SU-DHL-6 (cell line): ENCODE measurements around the gene GRID1.

ENCODE experiments used
- H2AFZ ChIP-seq: fragments of 200-600 bp; sonication (generic); 2 replicates; pipeline ENCODE4 v1.6.1; 2014; ENCODE audit warnings: low read depth, mild to moderate bottlenecking, moderate library complexity, mixed read lengths, antibody characterized with exemption, low read length; ENCODE audit not compliant: severe bottlenecking
- H3F3A ChIP-seq: fragments of 200-600 bp; shearing (Covaris generic); 2 replicates; pipeline ENCODE4 v1.6.0; 2016; ENCODE audit warnings: antibody characterized with exemption, mild to moderate bottlenecking; ENCODE audit not compliant: insufficient read depth
- H3K27ac ChIP-seq: fragments of 200-600 bp; sonication (generic); 2 replicates; pipeline ENCODE4 v1.5.1; 2016; ENCODE audit warnings: low read depth, mild to moderate bottlenecking, low read length, moderate library complexity, mixed read lengths
- H3K27me3 ChIP-seq: fragments of 200-600 bp; sonication (generic), shearing (Covaris generic); 2 replicates; pipeline ENCODE4 v1.6.0; 2014; ENCODE audit warnings: mild to moderate bottlenecking, low read length
- H3K36me3 ChIP-seq: fragments of 200-600 bp; sonication (generic); 2 replicates; pipeline ENCODE4 v1.6.1; 2014; ENCODE audit warnings: mild to moderate bottlenecking, low read length, mixed read lengths
- H3K4me2 ChIP-seq: fragments of 300-600, 200-600 bp; shearing (Covaris generic), sonication (generic); 2 replicates; pipeline ENCODE4 v1.6.0; 2014; ENCODE audit warnings: low read length, low read depth, mild to moderate bottlenecking; ENCODE audit not compliant: poor library complexity, severe bottlenecking
- H3K4me3 ChIP-seq: fragments of 200-600 bp; sonication (generic); 2 replicates; pipeline ENCODE4 v1.5.1; 2014; ENCODE audit warnings: antibody characterized with exemption, low read length, mild to moderate bottlenecking, mixed read lengths; ENCODE audit not compliant: insufficient read depth, poor library complexity, severe bottlenecking
- H3K79me2 ChIP-seq: fragments of 200-600 bp; sonication (generic); 2 replicates; pipeline ENCODE4 v1.6.1; 2014; ENCODE audit warnings: mild to moderate bottlenecking, low read length, moderate library complexity; ENCODE audit not compliant: insufficient read depth
- H3K9ac ChIP-seq: fragments of 200-600 bp; sonication (generic); 2 replicates; pipeline ENCODE4 v1.7.0; 2014; ENCODE audit warnings: mild to moderate bottlenecking, low read length
- H3K9me2 ChIP-seq: fragments of 200-600 bp; sonication (generic); replicated peaks from 2 replicates; pipeline ENCODE4 v1.6.1; 2014; ENCODE audit warnings: low read length; ENCODE audit not compliant: insufficient read depth
- H3K9me3 ChIP-seq: fragments of 200-600 bp; sonication (generic); 2 replicates; pipeline ENCODE4 v1.6.1; 2014; ENCODE audit warnings: low read length, mixed read lengths; ENCODE audit not compliant: insufficient read depth
- H4K20me1 ChIP-seq: fragments of 200-600 bp; sonication (generic); 2 replicates; pipeline ENCODE4 v1.6.1; 2014; ENCODE audit warnings: low read depth, mild to moderate bottlenecking, antibody characterized with exemption, low read length, moderate library complexity, mixed read lengths
- EZH2phosphoT487 ChIP-seq: fragments of 200-600 bp; sonication (generic), shearing (Covaris generic); conservative IDR thresholded peaks from 2 replicates; pipeline ENCODE4 v1.6.1; 2018; ENCODE audit warnings: mild to moderate bottlenecking, antibody characterized with exemption, low read length, moderate library complexity, mixed read lengths
- TF ChIP-seq, protein P1 (sequence below): fragments of 200-600 bp; sonication (generic); IDR thresholded peaks from one replicate; pipeline ENCODE4 v1.5.1; 2017; ENCODE audit warnings: antibody characterized with exemption, mild to moderate bottlenecking, low read length, moderate library complexity; ENCODE audit not compliant: insufficient read depth, poor library complexity, severe bottlenecking

Gene GRID1

DNA sequence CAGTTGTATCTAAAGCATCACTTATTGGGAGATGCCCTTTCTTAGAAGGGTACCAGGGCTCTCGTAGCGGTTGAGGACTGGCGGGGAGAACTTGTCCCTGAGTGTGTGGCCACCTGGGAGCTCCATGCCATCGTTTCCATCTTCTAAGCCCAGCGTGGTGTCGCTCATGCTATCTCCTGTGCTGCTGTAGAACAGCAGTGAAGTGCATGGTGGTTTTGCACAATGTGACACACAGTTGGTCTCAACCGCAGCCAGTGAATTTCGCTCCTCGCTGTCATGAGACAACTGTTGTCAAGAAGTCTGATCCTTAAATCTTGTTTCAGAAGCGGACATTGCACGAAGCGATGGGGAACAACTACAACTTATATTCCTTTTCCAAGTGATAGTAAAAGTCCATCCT is 283.4 kb downstream of the GRID1 start:
- Histone ChIP-seq H3K9me3 (no peaks in the 10 kb centered on the region), H3K27me3 (no peaks in the 10 kb centered on the region), H3F3A (no peaks in the 10 kb centered on the region), H3K79me2 (no peaks in the 10 kb centered on the region), H3K9ac (no peak overlapping the region), H3K4me3 (no peak overlapping the region), H3K27ac (no peak overlapping the region), H3K36me3 (no peaks in the 10 kb centered on the region), H3K9me2 (no peaks in the 10 kb centered on the region), H3K4me2 (no peak overlapping the region), H2AFZ (no peak overlapping the region), H4K20me1 (no peaks in the 10 kb centered on the region)
- no peak for TF ChIP-seq EZH2phosphoT487
- TF ChIP-seq, protein P1, sequence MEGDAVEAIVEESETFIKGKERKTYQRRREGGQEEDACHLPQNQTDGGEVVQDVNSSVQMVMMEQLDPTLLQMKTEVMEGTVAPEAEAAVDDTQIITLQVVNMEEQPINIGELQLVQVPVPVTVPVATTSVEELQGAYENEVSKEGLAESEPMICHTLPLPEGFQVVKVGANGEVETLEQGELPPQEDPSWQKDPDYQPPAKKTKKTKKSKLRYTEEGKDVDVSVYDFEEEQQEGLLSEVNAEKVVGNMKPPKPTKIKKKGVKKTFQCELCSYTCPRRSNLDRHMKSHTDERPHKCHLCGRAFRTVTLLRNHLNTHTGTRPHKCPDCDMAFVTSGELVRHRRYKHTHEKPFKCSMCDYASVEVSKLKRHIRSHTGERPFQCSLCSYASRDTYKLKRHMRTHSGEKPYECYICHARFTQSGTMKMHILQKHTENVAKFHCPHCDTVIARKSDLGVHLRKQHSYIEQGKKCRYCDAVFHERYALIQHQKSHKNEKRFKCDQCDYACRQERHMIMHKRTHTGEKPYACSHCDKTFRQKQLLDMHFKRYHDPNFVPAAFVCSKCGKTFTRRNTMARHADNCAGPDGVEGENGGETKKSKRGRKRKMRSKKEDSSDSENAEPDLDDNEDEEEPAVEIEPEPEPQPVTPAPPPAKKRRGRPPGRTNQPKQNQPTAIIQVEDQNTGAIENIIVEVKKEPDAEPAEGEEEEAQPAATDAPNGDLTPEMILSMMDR = no peak

DNA sequence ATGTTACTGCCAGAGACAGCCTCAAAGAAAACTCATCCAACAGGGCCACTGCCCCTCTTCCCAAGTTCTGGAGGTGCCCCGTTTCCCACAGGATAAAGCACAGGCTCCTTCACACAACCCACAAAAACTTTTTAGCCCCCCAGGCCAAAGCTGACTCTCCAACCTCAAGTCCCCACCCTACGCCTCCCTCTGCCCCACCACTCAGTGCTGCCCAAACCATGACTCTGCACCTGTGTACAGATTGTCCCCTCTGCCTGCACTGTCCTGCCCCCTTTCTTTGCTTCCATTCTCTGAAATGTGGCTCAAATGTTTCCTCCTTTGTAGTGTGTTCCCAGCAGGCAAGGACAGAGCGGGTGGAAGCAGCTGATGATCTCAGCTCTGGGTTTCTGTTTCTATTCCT is 284.0 kb downstream of the GRID1 start:
- Histone ChIP-seq H3K9ac (no peak overlapping the region), H4K20me1 (no peaks in the 10 kb centered on the region), H3F3A (no peaks in the 10 kb centered on the region), H3K27ac (no peak overlapping the region), H3K79me2 (no peaks in the 10 kb centered on the region), H2AFZ (no peak overlapping the region), H3K4me2 (no peak overlapping the region), H3K9me3 (no peaks in the 10 kb centered on the region), H3K27me3 (no peaks in the 10 kb centered on the region), H3K36me3 (no peaks in the 10 kb centered on the region), H3K4me3 (no peak overlapping the region), H3K9me2 (no peaks in the 10 kb centered on the region)
- TF ChIP-seq, protein P1 = no peak
- no peak for TF ChIP-seq EZH2phosphoT487

- TF ChIP-seq, protein P1 = no peak
- TF ChIP-seq EZH2phosphoT487 = no peak
- H3F3A ChIP-seq = no peaks in the 10 kb centered on the region
- no peaks in the 10 kb centered on the region for H3K27me3 ChIP-seq
- no peaks in the 10 kb centered on the region for H4K20me1 ChIP-seq
- H3K4me2 ChIP-seq = no peak overlapping the region
- no peaks in the 10 kb centered on the region for H3K9me3 ChIP-seq
- H3K27ac ChIP-seq = no peak overlapping the region
- no peaks in the 10 kb centered on the region for H3K36me3 ChIP-seq
- H3K79me2 ChIP-seq = no peaks in the 10 kb centered on the region
- H3K4me3 ChIP-seq = no peak overlapping the region
- H2AFZ ChIP-seq = no peak overlapping the region
- H3K9ac ChIP-seq = no peak overlapping the region
- no peaks in the 10 kb centered on the region for H3K9me2 ChIP-seq
Observed at GRCh38 chr10:86079088-86079487, 287.5 kb downstream of the GRID1 start.

DNA sequence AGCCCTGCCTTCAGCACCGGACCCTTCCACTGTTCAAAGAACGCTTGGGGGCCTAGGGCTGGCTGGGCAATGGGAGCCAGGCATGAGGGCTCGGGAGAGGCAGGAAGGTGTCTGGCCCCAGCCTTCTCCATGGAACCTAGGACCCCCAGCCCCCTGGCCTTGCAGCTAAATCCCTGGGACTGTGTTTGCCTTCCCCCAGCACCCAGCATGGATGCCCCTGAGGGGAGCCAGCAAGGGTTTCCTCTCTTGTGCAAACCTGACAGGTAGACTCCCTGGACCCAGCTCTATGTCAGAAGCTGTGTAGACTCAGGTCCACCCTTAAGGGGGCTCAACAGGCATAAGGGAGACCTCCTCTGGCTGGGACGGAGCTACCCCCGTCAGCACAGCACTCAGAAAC is 288.0 kb downstream of the GRID1 start:
- H3K9me2 ChIP-seq = no peaks in the 10 kb centered on the region
- H3K27me3 ChIP-seq = no peaks in the 10 kb centered on the region
- H3K36me3 ChIP-seq = no peaks in the 10 kb centered on the region
- no peak overlapping the region for H3K4me2 ChIP-seq
- H3F3A ChIP-seq = no peaks in the 10 kb centered on the region
- H2AFZ ChIP-seq = no peak overlapping the region
- H3K9me3 ChIP-seq = no peaks in the 10 kb centered on the region
- no peak overlapping the region for H3K27ac ChIP-seq
- TF ChIP-seq EZH2phosphoT487 = no peak
- TF ChIP-seq, protein P1 = no peak
- H3K4me3 ChIP-seq = no peak overlapping the region
- H3K79me2 ChIP-seq = no peaks in the 10 kb centered on the region
- H4K20me1 ChIP-seq = no peaks in the 10 kb centered on the region
- no peak overlapping the region for H3K9ac ChIP-seq
